ENCODE data around the gene TTC34.
"Not testable (repeated sequence)": the region's sequence is repeated elsewhere in the genome, so short reads cannot be mapped to it uniquely, and the experiment has no call there.

The TTC34 gene

GRCh38 chr1:2757519-2757918, 44.0 kb downstream of the TTC34 start:
- H3K9me3 Mint-ChIP-seq; H3K4me1 Mint-ChIP-seq (ENCODE audit: low read depth); intact Hi-C loops (cut with micrococcal nuclease); H3K27me3 Mint-ChIP-seq; H3K27ac Mint-ChIP-seq; H3K4me3 Mint-ChIP-seq; H3K36me3 Mint-ChIP-seq (ENCODE audit: low read depth): not testable (repeated sequence)

- H3K27ac Mint-ChIP-seq; intact Hi-C loops (cut with micrococcal nuclease); H3K9me3 Mint-ChIP-seq; H3K27me3 Mint-ChIP-seq; H3K4me3 Mint-ChIP-seq; H3K36me3 Mint-ChIP-seq (ENCODE audit: low read depth); H3K4me1 Mint-ChIP-seq (ENCODE audit: low read depth): not testable (repeated sequence)
Measured at GRCh38 chr1:2755426-2755825, 46.1 kb downstream of the TTC34 start.

GRCh38 chr1:2754597-2754996, 46.9 kb downstream of the TTC34 start:
- H3K27ac Mint-ChIP-seq; H3K36me3 Mint-ChIP-seq (ENCODE audit: low read depth); H3K27me3 Mint-ChIP-seq; H3K4me1 Mint-ChIP-seq (ENCODE audit: low read depth); H3K9me3 Mint-ChIP-seq; H3K4me3 Mint-ChIP-seq; intact Hi-C loops (cut with micrococcal nuclease): not testable (repeated sequence)

GRCh38 chr1:2752503-2752902, 49.0 kb downstream of the TTC34 start:
- H3K9me3 Mint-ChIP-seq; H3K27ac Mint-ChIP-seq; H3K4me1 Mint-ChIP-seq (ENCODE audit: low read depth); H3K36me3 Mint-ChIP-seq (ENCODE audit: low read depth); H3K4me3 Mint-ChIP-seq; H3K27me3 Mint-ChIP-seq; intact Hi-C loops (cut with micrococcal nuclease): not testable (repeated sequence)

GRCh38 chr1:2751866-2752265, 49.6 kb downstream of the TTC34 start:
- H3K4me1 Mint-ChIP-seq (ENCODE audit: low read depth); H3K9me3 Mint-ChIP-seq; H3K27me3 Mint-ChIP-seq; H3K4me3 Mint-ChIP-seq; H3K27ac Mint-ChIP-seq; intact Hi-C loops (cut with micrococcal nuclease); H3K36me3 Mint-ChIP-seq (ENCODE audit: low read depth): not testable (repeated sequence)

GRCh38 chr1:2750766-2751730, 50.4 kb downstream of the TTC34 start:
- intact Hi-C loops (cut with micrococcal nuclease); H3K27me3 Mint-ChIP-seq: not testable (repeated sequence)

GRCh38 chr1:2750041-2750680, 51.3 kb downstream of the TTC34 start:
- H3K4me1 Mint-ChIP-seq (ENCODE audit: low read depth); H3K27me3 Mint-ChIP-seq; intact Hi-C loops (cut with micrococcal nuclease); H3K9me3 Mint-ChIP-seq; H3K27ac Mint-ChIP-seq; H3K4me3 Mint-ChIP-seq; H3K36me3 Mint-ChIP-seq (ENCODE audit: low read depth): not testable (repeated sequence)

More at GRCh38 chr1:2750766-2751730, 50.4 kb downstream of the TTC34 start:
- not testable (repeated sequence) for H3K4me3 Mint-ChIP-seq; H3K4me1 Mint-ChIP-seq (ENCODE audit: low read depth); H3K36me3 Mint-ChIP-seq (ENCODE audit: low read depth); H3K9me3 Mint-ChIP-seq; H3K27ac Mint-ChIP-seq

- H3K4me3 Mint-ChIP-seq; H3K4me1 Mint-ChIP-seq (ENCODE audit: low read depth); intact Hi-C loops (cut with micrococcal nuclease); H3K27me3 Mint-ChIP-seq; H3K27ac Mint-ChIP-seq; H3K9me3 Mint-ChIP-seq; H3K36me3 Mint-ChIP-seq (ENCODE audit: low read depth): not testable (repeated sequence)
Measured at GRCh38 chr1:2748626-2749025, 52.9 kb downstream of the TTC34 start.

- H3K36me3 Mint-ChIP-seq (ENCODE audit: low read depth); H3K27me3 Mint-ChIP-seq; H3K4me3 Mint-ChIP-seq; H3K27ac Mint-ChIP-seq; H3K9me3 Mint-ChIP-seq; H3K4me1 Mint-ChIP-seq (ENCODE audit: low read depth); intact Hi-C loops (cut with micrococcal nuclease): not testable (repeated sequence)
Measured at GRCh38 chr1:2694796-2695195, 106.7 kb downstream of the TTC34 start.

- H3K27ac Mint-ChIP-seq; H3K27me3 Mint-ChIP-seq; intact Hi-C loops (cut with micrococcal nuclease); H3K4me3 Mint-ChIP-seq; H3K9me3 Mint-ChIP-seq; H3K4me1 Mint-ChIP-seq (ENCODE audit: low read depth); H3K36me3 Mint-ChIP-seq (ENCODE audit: low read depth): not testable (repeated sequence)
Measured at GRCh38 chr1:2690180-2690579, 111.3 kb downstream of the TTC34 start.

- H3K4me3 Mint-ChIP-seq; H3K4me1 Mint-ChIP-seq (ENCODE audit: low read depth); intact Hi-C loops (cut with micrococcal nuclease); H3K27me3 Mint-ChIP-seq; H3K36me3 Mint-ChIP-seq (ENCODE audit: low read depth); H3K9me3 Mint-ChIP-seq; H3K27ac Mint-ChIP-seq: not testable (repeated sequence)
Measured at GRCh38 chr1:2688336-2688665, 113.2 kb downstream of the TTC34 start.

GRCh38 chr1:2687638-2688335, 113.7 kb downstream of the TTC34 start:
- H3K4me1 Mint-ChIP-seq (ENCODE audit: low read depth); H3K27me3 Mint-ChIP-seq; H3K4me3 Mint-ChIP-seq; H3K9me3 Mint-ChIP-seq; H3K36me3 Mint-ChIP-seq (ENCODE audit: low read depth); intact Hi-C loops (cut with micrococcal nuclease); H3K27ac Mint-ChIP-seq: not testable (repeated sequence)

GRCh38 chr1:2687174-2687591, 114.3 kb downstream of the TTC34 start:
- H3K27ac Mint-ChIP-seq; H3K4me1 Mint-ChIP-seq (ENCODE audit: low read depth); H3K4me3 Mint-ChIP-seq; H3K36me3 Mint-ChIP-seq (ENCODE audit: low read depth); H3K9me3 Mint-ChIP-seq; intact Hi-C loops (cut with micrococcal nuclease); H3K27me3 Mint-ChIP-seq: not testable (repeated sequence)

GRCh38 chr1:2686091-2686863, 115.2 kb downstream of the TTC34 start:
- H3K9me3 Mint-ChIP-seq; H3K27ac Mint-ChIP-seq; H3K4me1 Mint-ChIP-seq (ENCODE audit: low read depth); H3K4me3 Mint-ChIP-seq; intact Hi-C loops (cut with micrococcal nuclease); H3K36me3 Mint-ChIP-seq (ENCODE audit: low read depth); H3K27me3 Mint-ChIP-seq: not testable (repeated sequence)
